NCI-H2171 treated with DMSO at 0.1 percent for 48 hours (cell line): ENCODE data around the gene COL18A1.

ENCODE experiments used
- DNase-seq: peaks from one replicate; lab custom pipeline; 2025; lab: John Stamatoyannopoulos, UW

The COL18A1 gene

GRCh38 chr21:45455674-45456583 lies 51.0 kb downstream of the COL18A1 start:
- no peak for DNase-seq

GRCh38 chr21:45456584-45457160 lies 51.7 kb downstream of the COL18A1 start:
- DNase-seq = no peak

DNA sequence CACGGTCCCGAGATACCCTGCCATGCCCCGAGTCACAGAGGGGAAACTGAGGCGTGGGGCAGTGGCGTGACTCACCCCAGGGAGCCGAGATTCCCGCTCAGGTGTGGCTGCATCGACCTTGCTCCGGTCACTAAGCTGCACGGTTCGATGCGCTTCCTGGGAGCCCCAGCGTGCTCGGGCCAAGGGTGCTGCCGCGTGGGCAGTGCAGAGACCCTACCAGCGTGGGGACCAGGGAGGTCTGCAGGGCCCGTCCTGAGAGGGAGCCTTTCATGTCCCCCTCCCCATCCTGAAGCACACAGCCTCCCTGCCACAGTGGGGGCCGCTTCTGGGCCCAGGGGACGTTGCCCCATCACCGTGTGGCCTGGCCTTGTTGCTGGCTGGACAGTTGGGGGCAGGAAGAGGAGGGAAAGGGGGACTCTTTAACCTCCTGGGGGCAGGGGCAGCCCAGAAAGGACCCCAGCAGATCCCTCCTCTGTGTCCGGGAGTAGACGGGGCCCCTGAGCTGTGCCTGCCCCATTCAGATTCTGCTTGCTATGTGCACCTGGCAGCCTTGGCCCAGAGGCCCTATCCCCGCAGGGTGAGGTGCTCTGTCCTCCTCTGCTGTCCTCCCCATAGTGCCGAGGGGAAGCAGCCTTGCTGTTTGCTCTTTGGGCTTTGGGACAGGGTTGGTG lies 52.3 kb downstream of the COL18A1 start:
- DNase-seq = no peak

GRCh38 chr21:45457832-45458172 lies 52.8 kb downstream of the COL18A1 start:
- no peak for DNase-seq

DNA sequence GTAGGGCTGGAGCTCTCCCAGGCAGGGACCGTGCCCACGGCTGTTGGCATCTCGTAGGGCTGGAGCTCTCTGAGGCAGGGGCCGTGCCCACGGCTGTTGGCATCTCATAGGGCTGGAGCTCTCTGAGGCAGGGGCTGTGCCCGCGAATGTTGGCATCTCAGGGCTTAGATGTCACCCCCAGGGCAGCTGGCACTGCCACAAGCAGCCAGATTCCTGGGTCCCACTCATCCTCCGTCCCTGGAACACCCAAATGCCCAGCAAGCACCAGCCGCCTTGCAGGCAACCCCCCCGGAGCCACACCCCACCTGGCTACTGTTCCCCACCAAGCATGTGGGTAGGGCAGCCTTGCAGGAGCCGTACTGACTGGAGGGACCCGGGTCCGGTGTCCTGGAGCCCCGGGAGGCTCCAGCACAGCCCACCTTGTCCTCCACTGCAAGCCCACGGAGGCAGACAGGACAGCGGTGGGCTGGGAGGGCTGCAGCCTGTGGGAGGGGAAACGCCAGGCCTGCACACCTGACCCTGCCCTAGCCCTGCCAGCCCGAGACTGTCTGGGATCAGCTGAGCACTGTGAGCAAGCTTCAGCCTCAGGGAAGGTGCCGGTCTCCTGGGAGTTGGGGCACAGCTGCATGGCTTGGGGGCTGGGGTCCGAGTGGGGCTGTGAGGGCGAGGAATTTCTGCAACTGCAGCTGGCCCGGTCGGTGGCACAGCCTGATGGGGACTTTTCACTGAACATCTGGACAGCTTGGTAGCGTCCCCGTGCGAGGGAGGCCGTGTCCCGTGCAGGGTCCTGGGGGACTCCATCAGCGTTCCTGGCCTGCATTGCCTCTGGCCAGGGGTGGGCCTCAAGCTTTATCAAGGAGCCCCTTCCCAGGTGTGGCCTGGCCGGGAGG lies 53.6 kb downstream of the COL18A1 start:
- no peak for DNase-seq

DNA sequence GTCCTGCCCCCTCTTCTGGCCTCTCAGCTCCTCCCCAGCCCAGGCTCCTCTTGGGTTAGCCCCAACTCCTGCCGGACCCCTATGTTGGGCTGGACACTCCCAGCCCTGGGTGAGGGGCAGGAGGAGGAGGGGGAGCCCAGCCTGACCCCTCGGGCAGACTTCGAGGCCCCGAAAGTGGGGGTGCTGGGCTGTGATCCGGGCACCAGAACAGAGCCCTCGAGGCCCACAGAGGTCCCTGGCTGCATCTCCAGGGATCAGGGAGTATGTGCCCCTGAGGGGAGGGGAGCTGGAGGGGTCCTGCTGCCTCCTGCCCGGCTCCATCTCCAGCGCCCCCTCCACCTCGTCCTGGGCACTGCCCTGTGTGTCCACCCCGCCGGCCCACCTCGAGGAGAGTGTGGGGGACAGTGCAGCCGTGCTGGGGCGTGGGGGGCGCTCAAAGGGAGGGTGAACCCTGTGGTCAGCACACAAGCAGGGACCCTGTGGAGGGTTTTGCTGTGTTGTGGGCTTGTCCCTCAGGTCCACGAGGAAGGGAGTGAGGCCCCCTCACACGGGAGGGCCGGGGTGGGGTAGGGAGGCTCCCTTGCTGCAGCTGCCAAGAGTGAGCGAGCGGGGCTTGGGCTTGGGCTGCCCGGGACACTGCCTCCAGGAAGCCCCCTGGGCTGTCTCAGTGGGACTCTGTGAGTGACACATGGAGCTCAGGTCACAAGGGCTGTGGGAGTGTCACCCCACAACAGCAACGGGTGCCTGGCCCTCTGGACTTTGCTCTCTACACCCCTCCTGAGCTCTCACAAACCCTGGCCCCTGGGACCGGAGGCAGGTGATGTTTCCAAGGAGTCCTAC lies 54.4 kb downstream of the COL18A1 start:
- no peak for DNase-seq

DNA sequence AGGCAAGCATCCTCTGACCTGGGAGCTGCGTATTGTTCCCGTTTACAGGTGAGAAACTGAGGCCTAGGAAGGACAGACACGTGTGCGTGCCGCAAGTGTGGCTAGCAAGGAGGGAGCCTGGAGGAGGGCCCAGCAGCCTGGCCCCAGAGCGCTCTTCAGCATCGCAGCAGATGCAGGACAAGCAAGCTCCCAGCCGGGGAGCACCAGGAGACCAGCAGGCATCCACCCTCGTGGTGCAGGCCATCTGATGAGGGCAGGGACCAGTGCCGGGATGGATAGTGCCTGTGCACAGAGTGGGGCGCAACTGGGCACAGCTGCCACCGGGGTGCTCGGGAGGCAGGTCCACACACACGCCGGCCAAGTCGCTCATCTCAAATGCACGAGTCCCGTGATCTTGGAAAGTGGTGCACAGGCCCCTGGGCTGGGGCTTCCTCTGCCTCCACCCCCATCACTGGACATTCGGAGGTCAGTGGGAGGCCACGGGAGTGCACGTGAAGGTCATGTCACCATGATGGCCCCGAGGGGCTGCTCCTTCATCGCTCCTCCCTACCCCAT lies 55.1 kb downstream of the COL18A1 start:
- DNase-seq = no peak

DNA sequence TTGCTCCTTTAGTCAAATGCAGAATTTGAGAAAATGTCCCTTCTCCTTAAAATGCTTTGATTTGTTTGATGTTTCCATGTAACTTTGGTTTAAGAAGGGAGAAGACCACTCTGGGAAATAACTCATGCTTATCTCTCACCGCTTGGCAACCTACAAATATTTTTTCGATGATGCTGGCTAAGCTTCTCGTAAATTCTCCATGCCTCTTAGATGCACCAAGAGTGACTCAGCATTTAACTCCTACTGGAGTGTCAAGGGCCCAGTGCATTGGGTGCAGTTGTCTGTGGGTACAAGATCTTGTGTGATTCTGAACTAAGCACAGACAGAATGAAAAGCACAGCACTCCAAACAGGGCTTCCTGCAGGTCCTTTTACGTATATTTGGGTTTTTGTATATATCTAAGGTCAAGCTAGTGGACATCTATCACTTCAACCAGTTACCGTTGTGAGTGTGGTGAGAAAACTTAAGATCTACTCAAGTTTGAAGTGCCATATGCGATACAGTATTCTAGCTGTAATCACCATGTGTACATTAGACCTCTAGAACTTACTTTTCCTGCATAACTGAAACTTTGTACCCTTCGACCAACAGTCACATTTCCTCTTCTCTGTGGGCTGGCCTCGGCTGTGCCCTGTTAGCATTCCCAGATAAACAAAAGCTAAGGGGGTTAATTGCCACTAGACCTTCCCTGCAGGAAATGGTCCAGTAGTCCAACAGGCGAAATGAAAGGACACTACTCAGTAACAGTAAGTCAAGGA lies 55.8 kb downstream of the COL18A1 start:
- no peak for DNase-seq

DNA sequence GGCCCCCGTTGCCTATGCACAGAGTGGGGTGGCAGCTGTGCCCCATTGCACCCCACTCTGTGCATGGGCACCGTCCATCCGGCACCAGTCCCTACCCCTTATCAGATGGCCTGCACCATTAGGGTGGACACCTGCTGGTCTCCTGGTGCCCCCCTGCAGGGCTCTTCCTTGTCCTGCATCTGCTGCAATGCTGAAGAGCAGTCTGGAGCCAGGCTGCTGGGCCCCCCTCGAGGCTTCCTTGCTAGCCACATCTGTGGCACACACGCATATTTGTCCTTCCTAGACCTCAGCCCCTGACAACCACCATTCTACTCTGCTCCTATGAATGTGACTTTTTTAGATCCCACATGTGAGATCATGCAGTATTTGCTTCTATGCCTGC lies 56.4 kb downstream of the COL18A1 start:
- DNase-seq = no peak

DNA sequence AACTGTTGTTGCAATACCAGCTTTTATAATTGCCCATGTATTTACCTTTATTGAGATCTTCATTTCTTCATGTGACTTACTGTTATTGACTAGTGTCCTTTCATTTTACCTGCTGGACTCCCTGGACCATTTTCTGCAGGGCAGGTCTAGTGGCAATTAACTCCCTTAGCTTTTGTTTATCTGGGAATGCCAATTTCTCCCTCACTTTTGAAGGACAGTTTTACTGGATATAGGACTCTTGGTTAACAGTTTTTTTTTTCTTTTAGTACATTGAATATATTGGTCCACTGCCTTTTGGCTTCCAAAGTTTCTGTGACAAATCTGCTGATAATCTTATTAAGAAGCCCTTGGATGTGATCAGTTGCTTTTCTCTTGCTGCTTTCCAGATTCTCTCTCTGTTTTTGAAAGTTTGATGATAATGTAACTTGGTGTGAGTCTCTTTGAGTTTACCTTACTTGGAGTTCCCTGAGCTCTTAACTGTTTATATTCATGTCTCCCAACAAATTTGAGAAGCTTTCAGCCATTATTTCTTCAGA lies 56.9 kb downstream of the COL18A1 start:
- no peak for DNase-seq

DNA sequence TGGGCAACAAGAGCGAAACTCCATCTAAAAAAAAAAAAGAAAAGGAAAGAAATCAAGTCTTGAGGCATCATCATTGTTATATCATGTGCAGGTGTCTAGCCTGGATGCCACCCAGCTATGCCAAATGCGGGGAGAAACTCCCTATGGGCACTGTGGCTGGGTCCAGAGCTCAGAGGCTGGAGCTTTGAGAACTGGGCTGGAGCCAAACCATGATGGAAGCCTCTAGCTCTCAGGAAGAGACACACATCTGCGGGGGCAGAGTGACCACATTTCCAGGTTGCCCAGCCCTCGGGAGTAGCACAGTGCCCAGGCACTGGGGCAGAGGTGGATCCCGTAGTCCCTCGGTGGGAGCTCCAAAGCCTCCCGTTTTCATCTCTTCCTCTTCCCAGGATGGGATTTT lies 58.9 kb downstream of the COL18A1 start:
- no peak for DNase-seq

DNA sequence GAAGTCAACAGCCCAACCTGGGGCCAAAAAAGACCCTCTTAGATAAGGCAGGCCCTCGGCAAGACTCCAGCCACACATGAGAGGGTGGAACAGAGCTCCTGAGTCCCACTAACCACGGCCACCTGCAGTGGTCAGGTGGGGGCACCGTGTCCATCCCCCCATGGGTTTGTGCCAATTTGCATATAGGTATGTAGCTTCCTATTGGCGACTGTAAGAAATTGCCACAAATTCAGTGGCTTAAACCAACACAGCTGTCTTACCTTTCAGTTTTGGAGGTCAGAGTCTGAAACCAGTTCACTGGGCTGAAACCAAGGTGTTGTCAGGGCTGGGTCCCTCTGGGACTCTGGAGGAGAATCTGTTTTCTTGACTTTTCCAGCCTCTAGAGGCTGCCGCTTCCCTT lies 59.3 kb downstream of the COL18A1 start:
- DNase-seq = no peak

GRCh38 chr21:45465105-45465504 lies 60.1 kb downstream of the COL18A1 start:
- no peak for DNase-seq

DNA sequence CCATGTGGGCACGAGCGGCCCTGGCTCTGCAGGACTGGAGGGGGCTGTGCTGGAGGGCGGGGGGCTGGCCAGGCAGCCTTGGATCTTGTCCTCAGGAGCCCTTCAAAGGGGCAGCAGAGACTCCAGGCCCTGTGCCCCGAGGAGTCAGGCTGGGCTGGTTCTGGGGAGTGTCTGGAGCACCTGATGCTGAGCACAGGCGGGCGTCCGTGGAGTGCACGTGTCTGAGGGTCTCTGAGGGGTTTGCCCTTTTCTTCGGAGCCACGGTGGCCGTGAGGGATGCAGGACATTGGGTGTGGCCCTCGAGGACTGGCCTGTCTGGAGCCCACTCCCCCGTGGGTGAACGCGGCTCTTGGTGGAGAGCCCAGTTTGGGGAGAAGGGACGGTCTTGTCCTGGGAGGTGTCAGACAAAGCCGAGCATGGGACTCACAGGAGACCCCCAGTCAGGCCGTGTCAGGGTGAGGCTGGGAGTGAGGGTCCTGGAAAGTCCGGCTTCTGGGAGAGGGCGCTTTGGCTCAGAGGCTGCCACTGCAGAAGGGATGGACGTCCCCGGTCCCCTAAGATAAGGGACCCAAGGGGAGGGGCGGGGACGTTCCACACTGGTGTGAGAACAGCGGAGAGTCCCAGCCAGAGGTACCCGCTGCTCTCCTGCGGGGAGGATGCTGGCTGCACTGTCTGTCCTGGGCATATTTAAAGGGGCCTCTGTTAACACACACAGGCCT lies 60.8 kb downstream of the COL18A1 start:
- no peak for DNase-seq

DNA sequence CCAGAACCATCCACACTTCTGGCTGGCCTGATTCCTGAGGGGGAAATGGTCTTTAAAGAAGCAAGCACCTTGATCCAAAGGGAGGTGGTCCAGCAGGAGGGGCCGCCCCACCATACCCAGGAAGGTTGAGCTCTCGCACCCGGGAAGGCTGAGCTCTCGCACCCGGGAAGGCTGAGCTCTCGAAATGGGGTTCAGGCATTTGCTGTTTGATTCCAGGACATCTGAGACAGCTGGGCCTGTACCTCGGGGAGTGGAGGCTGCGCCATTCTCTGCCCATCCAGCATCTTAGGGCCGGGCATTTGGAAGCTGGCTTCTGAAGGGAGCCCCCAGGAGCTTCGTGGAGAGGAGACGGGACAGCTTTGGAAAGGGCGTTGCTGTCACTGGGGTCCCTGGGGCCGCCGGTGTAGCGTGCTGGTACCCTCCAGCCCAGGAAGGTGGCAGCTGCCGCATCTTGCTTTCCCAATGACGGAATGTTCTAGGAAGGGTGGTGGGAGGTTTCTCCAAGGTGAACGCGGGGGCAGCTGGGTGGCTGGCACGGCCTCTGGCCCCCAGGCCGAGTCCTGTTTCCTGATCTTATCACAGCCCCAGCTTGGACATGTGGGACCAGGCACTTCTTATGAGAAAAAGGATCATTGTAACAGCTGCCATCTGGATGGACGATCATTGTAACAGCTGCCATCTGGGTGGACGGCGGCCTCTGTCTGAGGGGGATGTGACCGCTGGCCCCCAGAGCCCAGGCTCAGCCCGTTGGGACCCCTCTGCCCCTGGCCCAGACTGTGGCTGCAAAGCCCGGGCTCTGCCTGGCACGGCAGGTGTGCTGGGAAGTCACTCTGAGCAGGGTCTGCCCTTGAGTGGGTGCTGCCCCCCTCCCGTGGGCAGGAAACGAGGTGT lies 61.6 kb downstream of the COL18A1 start:
- no peak for DNase-seq

DNA sequence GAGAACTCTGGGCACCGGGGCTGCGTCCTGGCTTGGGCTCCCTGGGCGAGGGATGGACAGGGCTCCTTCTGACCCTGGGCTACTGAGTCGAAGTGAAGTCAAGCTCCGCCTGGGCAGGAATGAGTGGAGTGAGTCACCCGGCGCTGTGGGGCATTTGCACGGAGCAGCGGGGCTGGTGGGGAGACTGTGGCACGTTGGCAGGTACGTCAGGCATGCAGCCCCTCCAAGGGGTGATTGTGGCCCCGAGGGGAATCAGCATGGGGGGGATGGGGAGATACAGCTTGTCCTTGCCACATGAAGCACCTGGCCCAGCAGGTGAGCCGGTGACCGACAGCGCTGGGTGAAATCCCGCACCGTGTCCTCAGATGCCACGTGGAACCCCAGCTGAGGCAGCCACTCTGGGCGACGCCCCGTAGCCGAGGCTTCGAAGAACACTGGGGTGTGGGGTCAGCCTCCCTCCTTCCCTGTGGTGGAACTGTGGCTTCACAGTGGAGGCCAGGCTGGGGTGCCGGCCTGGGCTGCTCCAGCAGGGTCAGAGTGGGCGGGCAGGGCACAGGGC lies 62.3 kb downstream of the COL18A1 start:
- no peak for DNase-seq

- DNase-seq = no peak
These were observed 63.3 kb downstream of the COL18A1 start for GRCh38 chr21:45468051-45468970.
